ENCODE results near the gene KIF3A.

KIF3A gene

DNA sequence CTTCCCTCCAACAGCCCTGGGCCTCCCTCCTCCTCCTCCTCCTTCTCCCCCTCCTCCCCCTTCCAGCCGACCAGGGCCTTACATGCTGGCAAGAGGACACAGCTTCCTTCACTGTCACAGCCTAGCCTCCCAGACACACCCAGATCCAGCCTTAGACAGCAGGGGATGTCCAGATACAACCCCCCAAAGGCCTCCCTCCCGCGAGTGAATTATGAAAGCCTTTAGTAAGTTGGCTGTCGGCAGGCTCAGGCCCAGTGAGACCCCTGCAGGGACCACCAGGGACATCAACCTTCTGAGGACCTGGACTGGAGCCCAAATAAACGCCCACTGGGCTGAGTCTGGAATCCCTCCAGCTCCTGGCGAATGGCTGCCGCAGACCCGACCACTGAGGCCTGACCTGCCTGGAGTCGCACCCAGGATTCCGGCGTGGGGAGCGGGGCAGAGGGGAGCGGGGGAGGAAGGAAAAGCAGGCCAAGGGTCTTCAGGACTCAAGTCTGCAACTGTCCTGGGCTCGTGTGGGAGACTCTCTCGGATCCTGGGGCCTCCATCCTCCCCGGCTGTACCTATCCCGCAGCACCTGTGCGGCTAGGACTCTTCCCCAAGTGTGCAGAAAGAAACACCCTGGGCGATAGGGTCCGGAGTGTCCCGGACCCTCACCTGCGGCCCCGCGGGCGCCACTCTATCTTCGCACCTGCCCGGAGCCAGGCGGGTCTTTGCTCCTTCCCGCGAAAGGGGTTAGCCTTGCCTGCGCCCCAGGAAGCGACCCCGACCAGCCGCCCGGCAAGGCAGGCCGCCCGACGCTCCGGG, 39.0 kb upstream of the KIF3A start:
- CTCF ChIA-PET = interaction anchor here (1.1 kb wide), 1 partner anchor 44 kb away, joined by 3 read pairs; no protein-coding TSS in a partner anchor
- TF ChIP-seq CTCF (conservative IDR thresholded peaks at IDR 0.05; ENCODE audit: low read depth) = no peak
- H3K27ac ChIP-seq = peak overlapping the region; percentile 71
- DNase-seq (ENCODE audit: low spot score) = peak; percentile 59
- POLR2A ChIA-PET (ENCODE audit: low non-redundant PET) = interaction anchor here (0.5 to 1.1 kb wide), 5 partner anchors 39 to 206 kb away, joined by 3 to 9 read pairs (median 4); partner anchors contain the start of gene KIF3A

GRCh38 chr5:132775476-132775961, 38.2 kb upstream of the KIF3A start:
- no peak for DNase-seq (ENCODE audit: low spot score)
- CTCF ChIA-PET = interaction anchor here (0.5 to 2.0 kb wide), 3 partner anchors 44 to 374 kb away, joined by 3 to 10 read pairs (median 3); no protein-coding TSS in a partner anchor
- POLR2A ChIA-PET (ENCODE audit: low non-redundant PET) = interaction anchor here (1.1 kb wide), 1 partner anchor 38 kb away, joined by 4 read pairs; the partner anchor contains the start of gene KIF3A
- no peak overlapping the region for H3K27ac ChIP-seq
- TF ChIP-seq CTCF (conservative IDR thresholded peaks at IDR 0.05; ENCODE audit: low read depth) = no peak

- H3K27ac ChIP-seq = peak overlapping the region; percentile 16; the same call in 1 of the 2 replicates
- DNase-seq (ENCODE audit: low spot score) = no peak
- no peak for TF ChIP-seq CTCF (conservative IDR thresholded peaks at IDR 0.05; ENCODE audit: low read depth)
- ChIA-PET CTCF (interaction anchor here (0.5 to 2.0 kb wide), 3 partner anchors 10 to 1415 kb away, joined by 3 to 10 read pairs (median 4); no protein-coding TSS in a partner anchor), POLR2A (ENCODE audit: low non-redundant PET) (no interaction called here)
Observed at GRCh38 chr5:132774896-132775295, 37.5 kb upstream of the KIF3A start.

DNA sequence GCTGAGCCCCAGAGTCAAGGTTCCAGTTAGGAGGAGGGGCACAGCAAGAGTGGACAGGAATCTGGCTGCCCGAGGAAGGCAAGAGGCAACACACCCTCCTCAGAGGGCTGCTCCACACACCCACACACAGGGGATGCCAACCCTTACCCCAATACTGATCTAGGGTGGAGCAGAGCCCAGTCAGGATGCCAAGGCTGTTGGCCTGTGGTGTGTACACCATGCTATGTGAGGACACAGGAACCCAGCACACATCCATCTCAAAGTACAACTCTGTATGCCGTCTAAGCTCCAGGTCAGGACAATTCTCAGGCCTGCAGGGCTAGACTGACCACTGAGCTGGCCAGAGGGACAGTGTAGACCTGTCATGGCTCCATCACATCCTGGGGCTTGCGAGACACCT, 37.1 kb upstream of the KIF3A start:
- no peak for DNase-seq (ENCODE audit: low spot score)
- peak overlapping the region; percentile 16; the same call in 1 of the 2 replicates for H3K27ac ChIP-seq
- ChIA-PET CTCF (interaction anchor here (0.5 to 2.0 kb wide), 4 partner anchors 9 to 1416 kb away, joined by 3 to 10 read pairs (median 4); no protein-coding TSS in a partner anchor), POLR2A (ENCODE audit: low non-redundant PET) (no interaction called here)
- TF ChIP-seq CTCF (conservative IDR thresholded peaks at IDR 0.05; ENCODE audit: low read depth) = no peak

DNA sequence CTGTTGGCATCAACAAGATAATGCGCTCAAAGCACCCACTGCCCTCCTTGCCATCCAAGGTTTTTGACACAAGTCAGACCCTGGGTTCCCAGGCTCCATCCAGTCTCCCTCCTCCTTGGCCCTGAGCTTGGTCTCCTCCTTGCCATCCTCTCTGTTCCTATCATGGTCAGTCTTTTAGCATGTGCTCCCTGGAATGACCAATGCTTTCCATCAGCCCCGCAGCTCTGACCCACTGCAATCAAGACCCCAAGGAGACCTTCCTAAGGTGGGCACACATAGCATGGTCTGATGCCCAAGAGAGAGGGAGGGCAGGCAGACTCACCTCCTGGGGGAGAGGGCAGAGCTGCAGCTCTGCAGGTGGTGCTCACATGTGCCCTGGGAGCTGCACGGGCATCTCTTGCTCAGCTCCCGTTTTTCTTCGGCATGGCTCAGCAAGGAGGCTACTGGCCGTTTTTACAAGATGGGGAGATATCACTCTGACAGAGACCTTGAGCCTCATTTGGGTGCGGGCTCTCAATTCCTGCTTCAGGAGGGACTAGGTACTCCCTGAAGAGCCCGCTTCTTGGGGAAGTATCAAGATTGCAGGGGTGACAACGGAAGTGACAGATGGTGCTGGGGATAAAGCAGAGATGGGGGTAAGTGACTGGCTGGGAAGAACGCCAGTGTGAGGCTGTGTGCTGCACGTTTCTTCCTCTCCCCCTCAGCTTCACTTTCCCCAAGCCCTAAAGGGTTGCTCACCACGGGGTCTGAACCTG, 36.4 kb upstream of the KIF3A start:
- H3K27ac ChIP-seq = peak overlapping the region; percentile 16; the same call in 1 of the 2 replicates
- no peak for TF ChIP-seq CTCF (conservative IDR thresholded peaks at IDR 0.05; ENCODE audit: low read depth)
- ChIA-PET POLR2A (ENCODE audit: low non-redundant PET) (no interaction called here), CTCF (interaction anchor here (0.6 to 2.0 kb wide), 3 partner anchors 9 to 46 kb away, joined by 4 to 10 read pairs (median 4); no protein-coding TSS in a partner anchor)
- DNase-seq (ENCODE audit: low spot score) = no peak

- ChIA-PET POLR2A (ENCODE audit: low non-redundant PET) (no interaction called here), CTCF (no interaction called here)
- TF ChIP-seq CTCF (conservative IDR thresholded peaks at IDR 0.05; ENCODE audit: low read depth) = no peak
- no peak overlapping the region for H3K27ac ChIP-seq
- no peak for DNase-seq (ENCODE audit: low spot score)
Observed at GRCh38 chr5:132773114-132773513, 35.8 kb upstream of the KIF3A start.

All from RWPE1 (cell line).